Liver (tissue), 9 donors: ENCODE measurements around the gene IGSF6. TPM values are rescaled to one million over a fixed set of nuclear protein-coding genes. Genes with fewer than 3 reads are reported as not detected.
A peak's percentile ranks its signal among the peaks of the same experiment; 100 is the strongest.

ENCODE experiments used
- DNase-seq: peaks from one replicate; pipeline ENCODE4 v3.0.0-alpha.2; 2017; ENCODE audit warnings: low spot score
- H3K27ac ChIP-seq, 2 donors: one replicate each; pipeline ENCODE4 v1.7.0; 2013; ENCODE audit warnings: inconsistent platforms in 2 of 2, low read length in 2 of 2, control low read depth in 1 of 2, low read depth in 1 of 2, mild to moderate bottlenecking in 1 of 2
- H3K27me3 ChIP-seq, 4 donors: one replicate each; pipeline versions ENCODE4 v1.6.1 to v1.7.0; 2013; ENCODE audit warnings: low read length in 3 of 4, inconsistent platforms in 1 of 4, mild to moderate bottlenecking in 1 of 4, moderate library complexity in 1 of 4; ENCODE audit not compliant: control insufficient read depth in 4 of 4, insufficient read depth in 4 of 4
- H3K36me3 ChIP-seq, 4 donors: one replicate each; pipeline versions ENCODE4 v1.6.1 to v1.7.0; 2013; ENCODE audit warnings: low read length in 3 of 4, mild to moderate bottlenecking in 3 of 4, low read depth in 1 of 4, moderate library complexity in 1 of 4; ENCODE audit not compliant: control insufficient read depth in 4 of 4, insufficient read depth in 3 of 4
- H3K4me1 ChIP-seq, 4 donors: one replicate each; pipeline versions ENCODE4 v1.6.1 to v1.7.0; 2013; ENCODE audit warnings: low read length in 3 of 4, mild to moderate bottlenecking in 3 of 4, moderate library complexity in 1 of 4; ENCODE audit not compliant: control insufficient read depth in 4 of 4, insufficient read depth in 4 of 4
- H3K4me3 ChIP-seq, 3 donors: one replicate each; pipeline versions ENCODE4 v1.6.1 to v1.7.0; 2013; ENCODE audit warnings: low read length in 3 of 3, control low read depth in 1 of 3, low read depth in 1 of 3, mild to moderate bottlenecking in 1 of 3
- H3K9ac ChIP-seq, 2 donors: one replicate each; pipeline ENCODE4 v1.7.0; 2013; ENCODE audit warnings: low read length in 2 of 2, mild to moderate bottlenecking in 2 of 2, moderate library complexity in 2 of 2, control low read depth in 1 of 2, low read depth in 1 of 2
- H3K9me3 ChIP-seq, 4 donors: one replicate each; pipeline versions ENCODE4 v1.6.1 to v1.7.0; 2013; ENCODE audit warnings: low read length in 3 of 4; ENCODE audit not compliant: control insufficient read depth in 4 of 4
- ATF3 ChIP-seq: IDR thresholded peaks from 2 replicates; pipeline ENCODE4 v1.6.1; 2016; ENCODE audit warnings: antibody characterized with exemption
- CTCF ChIP-seq: fragments of 150-350 bp; IDR thresholded peaks from 2 replicates; pipeline ENCODE4 v1.5.1; 2017; ENCODE audit warnings: improper control_type of control experiment, low read depth, low read length; ENCODE audit not compliant: missing input control
- EGR1 ChIP-seq, 2 donors: IDR thresholded peaks; 2 replicates each; pipeline ENCODE4 v1.6.1; 2016 to 2018; ENCODE audit warnings: antibody characterized with exemption in 2 of 2, low read depth in 2 of 2
- FOXA2 ChIP-seq: IDR thresholded peaks from 2 replicates; pipeline ENCODE4 v1.6.1; 2016; ENCODE audit warnings: antibody characterized with exemption
- GABPA ChIP-seq, 2 donors: IDR thresholded peaks in 1 of 2; conservative IDR thresholded peaks in 1 of 2; 2 replicates each; pipeline ENCODE4 v1.6.1; 2016; ENCODE audit warnings: antibody characterized with exemption in 2 of 2, mild to moderate bottlenecking in 1 of 2, moderate library complexity in 1 of 2
- HNF4A ChIP-seq, 2 donors: conservative IDR thresholded peaks; 2 replicates each; pipeline ENCODE4 v1.6.1; 2016; ENCODE audit warnings: antibody characterized with exemption in 2 of 2, mild to moderate bottlenecking in 2 of 2
- HNF4G ChIP-seq: IDR thresholded peaks from 2 replicates; pipeline ENCODE4 v1.6.1; 2016; ENCODE audit warnings: antibody characterized with exemption
- JUND ChIP-seq, 2 donors: IDR thresholded peaks; 2 replicates each; pipeline ENCODE4 v1.6.1; 2016; ENCODE audit warnings: antibody characterized with exemption in 2 of 2
- MAX ChIP-seq: IDR thresholded peaks from 2 replicates; pipeline ENCODE4 v1.6.1; 2016; ENCODE audit warnings: antibody characterized with exemption
- NR2F2 ChIP-seq: IDR thresholded peaks from 2 replicates; pipeline ENCODE4 v1.6.1; 2016; ENCODE audit warnings: antibody characterized with exemption
- RAD21 ChIP-seq, 2 donors: IDR thresholded peaks; 2 replicates each; pipeline ENCODE4 v1.6.1; 2016; ENCODE audit warnings: antibody characterized with exemption in 2 of 2, mild to moderate bottlenecking in 2 of 2
- REST ChIP-seq: IDR thresholded peaks from 2 replicates; pipeline ENCODE4 v1.6.1; 2016; ENCODE audit warnings: antibody characterized with exemption, mild to moderate bottlenecking
- RXRA ChIP-seq, 2 donors: IDR thresholded peaks; 2 replicates each; pipeline ENCODE4 v1.6.1; 2017 to 2018; ENCODE audit warnings: antibody characterized with exemption in 2 of 2, mild to moderate bottlenecking in 1 of 2
- SP1 ChIP-seq: IDR thresholded peaks from 2 replicates; pipeline ENCODE4 v1.6.1; 2018; ENCODE audit warnings: antibody characterized with exemption, mild to moderate bottlenecking
- TAF1 ChIP-seq: conservative IDR thresholded peaks from 2 replicates; pipeline ENCODE4 v1.6.1; 2016; ENCODE audit warnings: antibody characterized with exemption, mild to moderate bottlenecking
- YY1 ChIP-seq: IDR thresholded peaks from 2 replicates; pipeline ENCODE4 v1.6.1; 2016; ENCODE audit warnings: antibody characterized with exemption, mild to moderate bottlenecking
- ZBTB33 ChIP-seq: IDR thresholded peaks from 2 replicates; pipeline ENCODE4 v1.6.1; 2016; ENCODE audit warnings: antibody characterized with exemption
- WGBS: extraction: QIAGEN DNeasy Blood & Tissue Kit; methylation state at CpG from one replicate; pipeline ENCODE4 v1.1.7; 2013; 5-methylcytosine and 5-hydroxymethylcytosine counted together
- polyA plus RNA-seq, 2 donors: library from polyadenylated mRNA; stranded (reverse) in 1 of 2; unstranded in 1 of 2; fragments of 200-250 nt in 1 of 2; fragments of >200 nt in 1 of 2; fragmentation: Nextera tagmentation in 1 of 2; extraction: Ambion mirVana in 1 of 2; gene quantifications; one replicate each; pipeline versions ENCODE4 v1.2.1 to v1.2.3, GENCODE V29; 2013 to 2015
- total RNA-seq, 2 donors: library from RNA; depleted of rRNA; stranded (reverse); fragments of >200 nt; gene quantifications; one replicate each; pipeline ENCODE4 v1.2.3, GENCODE V29; 2014
- donor health status: healthy.
- donor health status: healthy.
- donor health status: healthy.
- donor health status: healthy.
- donor health status: healthy.

IGSF6 gene
- total and polyA plus RNA-seq, 4 donors = 2.6 to 27.3 (median 5.4) TPM

GRCh38 chr16:21659124-21659523, 6.7 kb upstream of the IGSF6 start:
- H3K27ac ChIP-seq = no peak overlapping the region
- no peak for DNase-seq
- H3K36me3 ChIP-seq = peaks cover 0 to 3% (median under 1%) of the 10 kb centered on the region in 4 donors
- H3K27me3 ChIP-seq = no peaks in the 10 kb centered on the region
- H3K9me3 ChIP-seq = no peaks in the 10 kb centered on the region
- H3K9ac ChIP-seq = no peak overlapping the region
- WGBS = 92% methylated on average over 4 of the region's 4 CpGs
- no peak for TF ChIP-seq FOXA2
- TF ChIP-seq MAX = no peak
- TF ChIP-seq EGR1 (IDR thresholded peaks at IDR 0.05; ENCODE audit: low read depth in 2 of 2) = no peak
- no peak for TF ChIP-seq HNF4G
- TF ChIP-seq JUND (IDR thresholded peaks at IDR 0.05) = no peak
- no peak for TF ChIP-seq ATF3
- no peak for TF ChIP-seq YY1
- no peak for TF ChIP-seq RXRA (IDR thresholded peaks at IDR 0.05)
- TF ChIP-seq NR2F2 = no peak
- no peak for TF ChIP-seq SP1
- no peak for TF ChIP-seq GABPA (IDR thresholded peaks at IDR 0.05 in 1 of 2, conservative IDR thresholded peaks at IDR 0.05 in 1 of 2)
- TF ChIP-seq HNF4A (conservative IDR thresholded peaks at IDR 0.05) = no peak
- no peak for TF ChIP-seq RAD21 (IDR thresholded peaks at IDR 0.05)
- TF ChIP-seq REST = no peak
- no peak for TF ChIP-seq TAF1
- TF ChIP-seq ZBTB33 = no peak
- H3K4me3 ChIP-seq = no peak overlapping the region
- H3K4me1 ChIP-seq = no peaks in the 10 kb centered on the region

- Histone ChIP-seq H3K9ac (peak overlapping the region in 1 of 2 donors; percentile 45), H3K9me3 (no peaks in the 10 kb centered on the region), H3K27me3 (no peaks in the 10 kb centered on the region), H3K4me1 (no peaks in the 10 kb centered on the region), H3K27ac (no peak overlapping the region), H3K36me3 (peaks cover 0 to 3% (median under 1%) of the 10 kb centered on the region in 4 donors), H3K4me3 (no peak overlapping the region)
- 13% methylated on average over 4 of the region's 4 CpGs for WGBS
- peak; percentile 76 for TF ChIP-seq CTCF
- no peak for TF ChIP-seq EGR1 (IDR thresholded peaks at IDR 0.05; ENCODE audit: low read depth in 2 of 2)
- TF ChIP-seq RAD21 (IDR thresholded peaks at IDR 0.05) = peak; percentile 76 to 85
- DNase-seq = no peak
Observed at GRCh38 chr16:21656795-21657768, 4.7 kb upstream of the IGSF6 start.
